ENCODE measurements around the gene TREM2.

DNA sequence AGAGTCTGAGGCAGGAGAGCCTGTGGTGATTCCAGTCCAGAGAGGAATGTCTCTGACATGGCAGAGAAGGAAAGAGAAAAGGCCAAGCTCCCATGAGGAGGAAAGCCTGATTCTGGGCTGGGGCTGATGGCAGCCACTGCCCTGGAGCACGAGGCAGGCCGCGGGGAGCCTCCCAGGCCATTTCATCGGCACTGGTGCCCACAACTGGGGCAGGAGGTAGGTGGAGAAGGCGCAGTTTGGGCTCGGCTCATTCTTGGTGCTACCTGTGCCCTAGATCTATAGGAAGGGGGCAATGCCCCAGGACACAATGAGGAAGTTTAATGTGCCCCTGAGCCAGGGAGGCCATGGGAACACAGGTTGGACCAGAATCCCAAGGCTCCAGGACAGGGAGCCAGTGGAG is 6.1 kb downstream of the TREM2 start:
- TF ChIP-seq CTCF (IDR thresholded peaks at IDR 0.05): no peak
- TF ChIP-seq EZH2 (IDR thresholded peaks at IDR 0.05; ENCODE audit: borderline replicate concordance, insufficient read depth, low read depth, low read length, poor library complexity, severe bottlenecking): no peak

Measured in B cell (primary cell).